Activated CD8-positive, alpha-beta memory T cell treated with anti-CD3 and anti-CD28 coated beads for 24 hours (primary cell): ENCODE results near the gene ZDHHC19.
A peak's percentile ranks its signal among the peaks of the same experiment; 100 is the strongest.
"Not testable (repeated sequence)": the region's sequence is repeated elsewhere in the genome, so short reads cannot be mapped to it uniquely, and the experiment has no call there.

Source experiments
- DNase-seq: peaks from one replicate; pipeline ENCODE4 v3.0.0-alpha.2; 2020

ZDHHC19 gene

DNA sequence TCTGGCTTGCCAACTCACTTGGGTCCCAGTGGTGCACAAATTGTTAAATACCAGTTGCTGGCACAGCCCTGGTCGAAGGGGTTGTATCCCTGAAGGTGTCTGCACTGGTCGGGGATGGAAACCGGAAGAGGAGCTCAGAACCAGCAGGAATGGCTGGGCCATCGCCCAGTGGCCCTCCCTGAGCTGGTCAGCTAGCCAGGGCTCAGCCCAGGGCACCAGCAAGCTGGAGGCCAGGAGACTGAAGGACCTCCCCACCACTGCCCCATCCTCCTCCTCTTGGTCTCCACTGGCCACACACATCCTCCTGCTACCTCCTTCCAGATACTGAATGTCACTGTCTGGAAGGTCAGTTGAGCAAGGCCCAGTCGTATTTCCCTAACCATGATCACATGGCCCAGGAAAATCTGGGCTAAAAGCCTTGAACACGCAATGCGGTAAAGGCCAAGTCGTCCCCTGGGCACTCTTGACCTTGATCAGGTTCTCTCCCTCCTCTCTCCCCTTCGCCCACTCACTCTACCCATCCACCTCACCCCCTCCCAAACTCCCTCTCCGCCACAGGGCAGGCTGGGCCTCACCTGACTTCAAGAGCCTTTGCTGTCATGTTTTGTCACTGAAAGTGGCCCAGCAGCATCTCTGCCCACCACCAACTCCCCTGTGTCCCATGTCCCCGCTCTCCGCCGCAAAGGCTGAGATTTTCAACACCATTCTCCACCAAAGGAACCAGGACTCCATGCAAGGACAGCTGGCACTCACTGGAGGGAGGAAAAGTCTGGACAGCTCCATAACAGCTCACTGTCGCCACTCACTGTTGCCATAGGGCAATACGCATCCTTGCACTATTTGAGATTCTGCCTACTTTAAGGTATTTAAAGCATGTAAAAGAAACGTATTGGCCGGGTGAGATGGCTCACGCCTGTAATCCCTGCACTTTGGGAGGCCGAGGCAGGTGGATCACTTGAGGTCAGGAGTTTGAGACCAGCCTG is 12.1 kb downstream of the ZDHHC19 start:
- no peak for DNase-seq

GRCh38 chr3:196198081-196198675 is 13.0 kb downstream of the ZDHHC19 start:
- DNase-seq: no peak

DNA sequence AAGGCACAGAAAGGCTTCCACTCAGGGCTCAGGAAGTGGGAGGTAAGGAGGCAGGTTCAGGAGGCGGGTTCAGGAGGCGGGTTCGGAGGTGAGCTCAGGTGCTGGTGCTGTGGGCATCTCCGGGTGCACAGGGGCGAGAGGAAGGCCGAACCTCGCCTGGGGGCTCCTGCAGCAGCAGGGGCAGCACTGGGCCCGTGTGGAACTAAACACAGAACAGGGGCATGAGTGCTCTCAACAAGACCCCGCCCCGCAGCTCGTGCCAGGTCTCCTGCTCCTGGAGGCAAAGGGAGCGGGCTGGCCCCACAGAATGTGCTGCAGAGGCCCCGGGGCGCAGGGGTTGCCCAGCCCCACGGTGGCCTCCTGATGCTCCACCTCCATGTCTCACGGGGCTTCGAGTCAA is 13.7 kb downstream of the ZDHHC19 start:
- DNase-seq: no peak

DNA sequence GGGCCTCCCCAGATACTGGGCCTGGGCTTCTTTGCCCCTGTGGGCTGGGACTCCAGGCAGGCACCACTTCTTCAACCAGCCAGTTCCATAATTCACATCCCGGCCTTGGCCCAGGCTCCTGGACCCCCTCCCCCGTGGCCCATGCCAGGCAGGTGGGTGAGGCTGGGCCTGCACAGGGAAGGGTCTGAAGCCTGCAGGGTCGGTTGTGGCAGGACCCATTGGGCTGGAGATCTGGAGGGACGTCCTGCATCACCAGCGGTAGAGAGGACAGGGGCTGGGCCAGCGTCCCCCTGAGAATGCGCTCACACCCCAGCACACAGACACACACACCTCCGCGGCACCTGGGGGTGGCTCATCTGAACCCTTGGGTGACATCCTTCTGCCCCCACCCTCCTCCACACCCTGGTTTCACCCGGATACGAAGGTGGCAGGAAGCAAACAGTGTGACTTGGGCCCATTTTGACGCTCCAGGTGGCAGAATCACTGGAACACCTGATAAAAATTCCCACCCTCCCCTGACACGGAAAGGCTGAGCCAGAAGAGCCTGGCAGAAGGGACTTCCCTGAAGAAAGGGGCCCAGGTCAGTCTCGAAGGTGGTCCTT is 15.4 kb downstream of the ZDHHC19 start:
- DNase-seq: no peak

DNA sequence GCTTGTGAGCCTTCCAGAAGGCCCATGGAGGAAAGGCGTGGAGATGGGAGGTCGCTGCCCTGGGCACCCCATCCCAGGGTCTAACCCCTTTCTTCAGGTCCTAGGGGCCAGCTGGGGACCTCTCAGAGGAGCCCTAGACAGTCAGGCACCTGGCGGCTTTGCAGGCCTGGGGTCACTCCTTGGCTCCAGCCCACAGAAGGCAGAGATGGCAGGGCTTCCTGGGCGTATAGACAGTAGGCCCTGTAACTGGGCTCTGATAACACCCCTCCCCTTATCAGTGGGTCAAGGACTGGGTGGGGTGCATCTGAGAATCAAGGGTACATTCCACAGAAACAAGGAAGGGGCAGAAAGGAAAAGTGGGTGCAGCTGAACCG is 16.7 kb downstream of the ZDHHC19 start:
- no peak for DNase-seq

DNA sequence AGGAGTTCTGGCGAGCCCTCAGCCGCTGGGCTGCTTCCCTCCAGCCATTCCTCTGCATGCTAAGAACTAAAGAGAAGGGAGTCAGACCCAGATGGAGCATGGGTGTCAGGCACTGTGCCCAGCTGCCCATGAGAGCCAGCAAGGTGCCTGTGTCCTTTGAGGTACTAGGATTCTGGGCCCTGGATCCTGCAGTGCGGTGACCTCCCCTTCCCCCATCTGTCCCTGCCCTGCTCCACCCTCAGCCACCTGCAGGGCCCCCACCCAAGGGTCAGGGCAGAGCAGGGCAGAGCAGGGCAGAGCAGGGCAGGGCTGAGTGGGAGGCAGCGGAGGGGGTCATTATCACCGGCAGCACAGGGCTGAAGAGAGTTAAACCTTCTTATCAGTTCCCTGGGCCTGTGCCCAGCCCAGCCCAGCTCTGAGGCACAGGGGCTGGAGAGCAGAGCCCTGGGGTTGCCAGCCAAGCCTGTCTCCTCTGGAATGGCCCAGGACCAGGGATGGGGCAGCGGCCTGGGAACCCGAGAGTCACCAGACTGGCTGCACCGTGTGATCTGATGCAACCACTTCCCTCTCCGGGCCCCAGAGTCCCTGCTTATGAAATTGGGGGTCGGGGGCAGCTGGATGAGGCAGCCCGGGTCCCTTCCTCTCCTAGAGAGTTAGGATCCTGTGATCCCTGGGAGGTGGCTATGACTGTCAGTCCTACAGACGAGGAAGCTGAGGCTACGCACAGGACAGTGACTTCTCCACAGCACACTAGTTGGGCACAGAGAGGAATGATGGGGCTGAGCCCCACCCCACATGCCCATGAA is 17.3 kb downstream of the ZDHHC19 start:
- DNase-seq: no peak

GRCh38 chr3:196193133-196193735 is 18.0 kb downstream of the ZDHHC19 start:
- no peak for DNase-seq

DNA sequence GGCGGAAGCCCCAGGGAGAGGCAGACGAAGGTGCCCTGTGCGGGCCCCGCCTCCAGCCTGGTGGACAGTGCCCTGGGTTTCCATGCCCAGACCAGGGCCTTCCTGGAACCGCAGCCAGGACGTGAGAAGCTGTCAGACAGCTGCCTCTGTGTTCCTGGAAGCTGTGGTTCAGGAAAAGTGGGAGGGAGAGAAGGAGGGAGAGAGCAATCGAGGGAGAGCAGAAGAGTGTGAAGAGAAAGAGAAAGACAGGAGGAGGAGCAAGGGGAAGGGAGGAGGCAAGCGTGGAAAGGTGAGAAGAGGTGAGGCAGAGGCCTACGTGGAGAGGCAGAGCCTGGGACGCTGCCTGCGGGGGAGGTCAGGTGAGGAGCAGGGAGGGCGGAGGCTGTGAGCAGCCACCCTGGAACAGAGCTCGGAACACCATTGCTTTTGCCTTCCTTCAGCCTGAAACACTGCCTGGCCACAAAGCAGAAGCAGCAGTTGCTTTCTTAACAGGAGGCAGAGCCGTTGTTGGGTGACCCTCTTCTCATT is 18.6 kb downstream of the ZDHHC19 start:
- DNase-seq: no peak

- peak; percentile 79 for DNase-seq
These were observed 19.1 kb downstream of the ZDHHC19 start for GRCh38 chr3:196192036-196192523.

- DNase-seq: no peak
These were observed 21.4 kb downstream of the ZDHHC19 start for GRCh38 chr3:196189566-196190347.

DNA sequence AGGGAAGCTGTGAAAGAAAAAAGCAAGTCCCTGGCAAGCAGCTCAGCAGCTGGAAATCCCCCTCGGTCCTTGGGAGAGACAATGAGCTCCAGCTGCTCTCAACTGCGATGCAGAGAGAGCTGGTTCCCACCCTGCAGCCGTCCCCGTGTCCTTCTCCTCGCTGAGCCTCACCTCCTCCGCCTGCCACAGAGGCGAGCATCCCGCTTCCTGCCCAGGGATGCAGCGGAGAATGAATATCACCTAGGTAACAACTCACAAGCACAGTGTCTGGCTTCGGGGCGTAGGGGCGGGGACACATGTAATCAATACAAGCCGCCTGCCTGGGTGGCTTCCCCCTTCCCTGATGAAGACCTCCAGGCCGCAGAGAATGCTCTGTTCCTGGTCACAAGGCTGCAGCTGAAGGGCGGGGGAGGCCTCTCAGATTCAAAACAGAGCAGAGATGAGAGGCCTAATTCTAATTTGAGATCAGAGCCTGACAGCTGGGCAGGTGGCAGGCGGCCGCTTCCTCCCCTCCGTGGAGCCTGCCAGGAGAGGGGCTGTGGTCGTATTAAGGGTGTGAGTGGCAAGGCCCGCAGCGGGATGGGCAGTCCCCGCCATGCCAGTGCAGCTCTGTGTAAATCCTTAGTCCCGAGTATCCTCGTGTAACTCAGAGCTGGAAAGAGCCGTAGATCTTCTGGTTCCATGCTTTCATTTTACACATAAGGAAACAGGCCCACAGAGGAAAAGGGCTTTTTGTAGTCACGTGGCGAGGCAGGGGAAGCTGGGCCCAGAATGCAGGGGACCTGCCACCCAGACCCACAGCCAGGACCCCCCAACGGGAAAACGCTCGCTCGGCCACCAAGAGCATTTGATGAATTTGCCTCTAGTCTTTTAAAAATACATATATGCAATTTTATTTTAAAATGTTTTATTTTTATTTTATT is 24.3 kb downstream of the ZDHHC19 start:
- DNase-seq: no peak

DNA sequence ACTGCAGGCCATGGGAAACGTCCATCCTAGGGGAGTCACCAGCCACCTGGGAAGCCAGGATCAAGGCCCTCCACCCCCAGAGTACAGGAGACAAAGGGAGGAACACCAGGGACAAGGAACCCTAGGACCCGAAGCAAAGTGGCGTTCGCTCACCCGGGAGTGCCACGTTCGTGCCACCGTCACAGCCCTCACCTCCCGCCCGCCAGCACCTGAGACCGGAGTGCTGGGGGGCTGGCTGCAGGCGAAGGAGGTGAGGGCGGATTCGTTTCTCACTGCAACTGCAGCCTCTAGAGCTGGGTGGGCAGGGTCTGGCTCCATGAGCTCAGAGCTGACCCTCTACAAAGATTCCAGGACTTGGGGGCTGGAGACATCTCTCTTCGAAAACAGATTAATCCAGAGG is 26.3 kb downstream of the ZDHHC19 start:
- DNase-seq: no peak

DNA sequence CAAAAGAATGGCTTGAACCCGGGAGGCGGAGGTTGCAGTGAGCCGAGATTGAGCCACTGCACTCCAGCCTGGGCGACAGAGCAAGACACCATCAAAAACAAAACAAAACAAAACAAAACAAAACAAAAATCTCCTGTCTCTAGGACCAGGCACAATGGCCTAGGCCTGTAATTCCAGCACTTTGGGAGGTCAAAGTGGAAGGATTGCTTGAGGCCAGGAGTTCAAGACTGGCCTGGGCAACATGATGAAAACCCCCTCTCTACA is 27.1 kb downstream of the ZDHHC19 start:
- DNase-seq: not testable (repeated sequence)

- no peak for DNase-seq
These were observed 30.1 kb downstream of the ZDHHC19 start for GRCh38 chr3:196181127-196181546.

GRCh38 chr3:196180346-196180745 is 30.9 kb downstream of the ZDHHC19 start:
- no peak for DNase-seq

GRCh38 chr3:196179380-196180308 is 31.6 kb downstream of the ZDHHC19 start:
- peak; percentile 92 for DNase-seq

GRCh38 chr3:196178993-196179379 is 32.2 kb downstream of the ZDHHC19 start:
- no peak for DNase-seq

DNA sequence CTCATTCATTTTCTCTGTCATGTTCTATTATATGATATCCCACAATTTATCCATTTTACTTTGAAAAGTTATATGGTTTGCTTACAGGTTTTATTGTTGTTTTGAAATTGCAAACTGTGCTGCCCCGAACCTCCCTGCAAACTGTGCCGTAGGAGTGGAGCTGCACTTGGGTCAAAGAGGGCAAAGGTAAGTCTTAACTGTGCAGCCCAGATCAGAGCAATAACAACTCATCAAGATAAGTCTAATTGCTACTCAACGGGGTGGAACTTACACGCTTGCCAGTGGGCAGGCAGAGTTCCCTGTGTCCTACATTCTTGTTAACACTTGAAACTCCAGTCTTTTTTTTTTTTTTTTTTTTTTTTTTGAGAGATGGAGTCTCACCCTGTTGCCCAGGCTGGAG is 33.2 kb downstream of the ZDHHC19 start:
- DNase-seq: no peak

GRCh38 chr3:196177567-196177966 is 33.6 kb downstream of the ZDHHC19 start:
- DNase-seq: no peak
